Stimulated activated CD4-positive, alpha-beta T cell treated with anti-CD3 and anti-CD28 coated beads, Interleukin-12 subunit alpha, Interleukin-12 subunit beta, amount 100 ng/mL, for 48 hours (primary cell): Measurements from ENCODE around the gene SPRR2E.
"Not testable (repeated sequence)": the region's sequence is repeated elsewhere in the genome, so short reads cannot be mapped to it uniquely, and the experiment has no call there.

Experiments
- DNase-seq, 3 donors: peaks; one replicate each; pipeline ENCODE4 v3.0.0-alpha.2; 2020; ENCODE audit warnings: low read depth in 2 of 3, low spot score in 1 of 3

The SPRR2E gene

DNA sequence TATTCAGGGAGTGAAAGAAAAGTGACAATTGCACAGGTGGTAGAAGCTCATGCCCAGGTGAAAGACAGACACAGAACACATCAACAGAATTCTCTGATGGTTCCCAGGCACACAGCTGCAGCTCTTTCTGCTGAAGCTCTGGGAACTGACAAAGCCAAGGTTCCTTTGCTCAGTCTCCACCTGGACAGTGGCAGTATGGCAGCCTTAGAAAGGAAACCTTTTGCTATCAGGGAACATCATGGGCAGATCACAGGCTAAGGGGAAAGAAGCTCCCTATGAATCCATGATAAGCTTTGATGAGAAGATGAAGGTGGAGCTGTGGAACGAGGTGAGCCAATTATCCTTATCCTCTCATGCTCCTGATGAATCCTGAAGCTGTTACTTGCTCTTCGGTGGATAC is 24.1 kb downstream of the SPRR2E start:
- no peak for DNase-seq

DNA sequence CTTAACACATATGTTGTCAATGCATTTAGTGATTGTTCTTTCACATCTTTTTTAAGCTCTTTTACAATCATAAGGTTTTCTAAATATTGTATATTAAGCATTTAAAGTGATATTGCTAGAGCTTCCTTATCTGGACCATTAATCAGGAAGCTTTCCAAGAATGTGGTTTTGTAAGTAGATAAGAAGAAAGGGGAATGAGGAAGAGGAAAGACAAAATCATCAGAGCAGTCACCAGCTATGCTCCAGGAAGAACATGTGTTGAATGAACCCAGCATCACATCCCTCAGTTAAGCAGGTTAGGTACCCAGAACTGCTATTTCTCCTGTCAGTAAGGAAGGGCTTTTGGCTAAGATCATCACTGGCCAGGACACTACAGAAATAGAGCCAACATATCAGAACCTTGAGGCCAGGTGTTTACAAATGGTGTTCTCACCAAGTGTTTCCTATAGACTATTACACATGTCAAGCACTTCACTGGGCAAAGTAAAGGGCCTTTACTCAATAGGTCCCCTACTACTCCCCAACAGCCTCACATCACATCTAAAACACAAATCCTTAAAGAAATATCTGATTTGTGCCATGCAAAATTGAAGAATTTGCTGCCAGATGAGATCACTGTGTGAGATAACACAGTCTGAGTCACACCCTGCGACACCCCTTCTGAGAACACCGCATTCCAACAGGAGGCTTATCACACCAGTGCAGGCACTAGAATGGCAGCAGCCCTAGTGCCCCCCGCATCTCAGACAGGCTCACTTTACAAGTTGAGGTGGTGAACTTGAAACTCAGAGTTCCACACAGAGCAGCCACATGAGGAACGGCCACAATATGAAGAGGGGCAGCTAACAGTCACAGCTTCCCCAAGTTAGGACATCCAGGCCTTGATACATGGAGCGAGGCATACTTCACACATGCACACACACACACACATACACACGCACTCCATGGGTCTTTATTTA is 35.2 kb downstream of the SPRR2E start:
- DNase-seq = no peak

DNA sequence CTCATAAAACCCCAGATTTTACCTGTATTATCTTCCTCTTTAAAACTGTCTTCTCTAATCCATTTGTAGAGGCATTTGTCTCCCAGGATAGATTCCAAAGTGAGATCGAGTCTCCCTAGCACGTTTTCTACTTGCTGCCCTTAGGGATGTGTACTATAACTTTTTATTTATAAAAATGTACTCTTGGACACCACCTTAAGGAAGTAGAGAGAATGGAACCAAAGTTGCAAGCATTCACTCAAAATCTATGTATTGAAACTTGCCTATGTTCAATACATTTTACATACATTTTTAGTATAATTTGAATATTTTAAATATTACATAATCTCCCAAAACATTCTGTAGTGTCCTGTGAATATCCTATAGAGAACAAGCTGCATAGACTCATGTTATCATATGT is 36.2 kb downstream of the SPRR2E start:
- DNase-seq = no peak

DNA sequence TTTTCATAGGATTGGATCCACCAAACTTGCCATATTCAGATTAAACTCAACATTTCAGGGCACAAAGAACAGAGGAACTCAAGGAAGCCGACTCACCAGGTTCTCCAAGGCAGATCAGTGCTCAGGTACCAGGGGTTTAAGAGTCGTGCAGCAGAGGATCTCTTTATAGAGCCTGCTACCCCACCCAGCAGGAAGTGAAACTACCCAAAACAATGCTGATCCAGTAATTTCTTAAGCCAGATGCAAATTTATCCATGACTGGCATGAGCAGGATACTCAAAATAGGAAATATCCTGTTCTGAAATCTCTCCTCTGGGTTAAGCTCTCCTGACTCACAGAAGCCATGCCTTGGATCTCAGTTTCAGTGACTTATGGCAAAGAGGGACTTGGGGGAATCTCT is 37.0 kb downstream of the SPRR2E start, which contains the start of gene SPRR2A:
Gene SPRR2A (minus strand): TSS at position 138 of the 400 bp plus-strand sequence. CDS start 777 bp downstream, outside the sequence.
- no peak for DNase-seq

DNA sequence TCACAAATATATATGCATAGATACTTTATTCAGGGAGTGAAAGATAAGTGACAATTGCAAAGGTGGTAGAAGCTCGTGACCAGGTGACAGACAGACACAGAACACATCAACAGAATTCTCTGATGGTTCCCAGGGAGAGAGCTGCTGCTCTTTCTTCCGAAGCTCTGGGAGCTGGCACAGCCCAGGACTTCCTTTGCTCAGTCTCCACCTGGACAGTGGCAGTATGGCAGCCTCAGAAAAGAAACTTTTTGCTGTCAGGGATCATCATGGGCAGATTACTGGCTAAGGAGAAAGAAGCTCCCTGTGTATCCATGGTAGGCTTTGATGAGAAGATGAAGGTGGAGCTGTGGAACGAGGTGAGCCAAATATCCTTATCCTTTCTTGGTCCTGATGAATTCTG is 38.2 kb downstream of the SPRR2E start:
- DNase-seq = not testable (repeated sequence)

DNA sequence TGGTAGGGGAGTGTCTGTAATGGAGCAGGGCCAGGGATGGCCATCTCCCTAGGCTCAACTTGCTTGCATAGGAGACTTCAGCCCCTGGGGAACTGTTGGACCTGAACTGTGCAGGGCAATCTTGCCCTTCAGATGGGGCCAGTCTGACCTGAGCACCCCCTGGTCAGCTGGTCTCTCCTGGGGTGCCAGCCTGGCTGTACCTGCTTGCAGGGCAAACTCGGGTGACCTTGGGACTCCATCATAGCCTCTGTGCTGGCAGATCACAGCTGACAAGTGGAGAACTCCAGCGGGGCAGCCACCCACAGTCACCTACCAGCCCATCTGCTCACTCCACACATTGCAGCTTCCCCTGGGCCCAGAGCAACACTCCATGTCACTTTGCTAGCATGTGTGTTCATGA is 45.1 kb downstream of the SPRR2E start:
- no peak for DNase-seq
